Measurements from ENCODE around the gene NPTX1. TPM values are rescaled to one million over a fixed set of nuclear protein-coding genes. Genes with fewer than 3 reads are reported as not detected.
A peak's percentile ranks its signal among the peaks of the same experiment; 100 is the strongest.

Gene NPTX1
- total RNA-seq, 2 donors from 2014 or later: not detected

- intact Hi-C loops (cut with DNase I): no loop called here
- DNase-seq: no peak
- no peak for ATAC-seq
These were observed 42.3 kb downstream of the NPTX1 start for GRCh38 chr17:80433916-80434666.

- intact Hi-C loops (cut with DNase I): no loop called here
- no peak for ATAC-seq
- DNase-seq: no peak
These were observed 43.4 kb downstream of the NPTX1 start for GRCh38 chr17:80432961-80433550.

- DNase-seq (no peak), ATAC-seq (no peak)
- intact Hi-C loops (cut with DNase I): no loop called here
These were observed 44.0 kb downstream of the NPTX1 start for GRCh38 chr17:80432350-80432955.

GRCh38 chr17:80431246-80432195, 44.9 kb downstream of the NPTX1 start:
- intact Hi-C loops (cut with DNase I): no loop called here
- peak; percentile 7 for DNase-seq
- ATAC-seq: no peak

GRCh38 chr17:80430446-80431245, 45.8 kb downstream of the NPTX1 start:
- intact Hi-C loops (cut with DNase I): no loop called here
- ATAC-seq: no peak
- DNase-seq: no peak

GRCh38 chr17:80429356-80430275, 46.8 kb downstream of the NPTX1 start:
- DNase-seq: peak; percentile 13
- no peak for ATAC-seq
- intact Hi-C loops (cut with DNase I): loop anchor here (5.0 to 10.0 kb wide), 4 partner anchors 145 to 665 kb away; no protein-coding TSS in a partner anchor

GRCh38 chr17:80428796-80429195, 47.6 kb downstream of the NPTX1 start:
- ATAC-seq (no peak), DNase-seq (no peak)
- intact Hi-C loops (cut with DNase I): loop anchor here (5.0 to 10.0 kb wide), 4 partner anchors 146 to 666 kb away; no protein-coding TSS in a partner anchor

- intact Hi-C loops (cut with DNase I): loop anchor here (5.0 to 10.0 kb wide), 4 partner anchors 146 to 666 kb away; no protein-coding TSS in a partner anchor
- ATAC-seq (no peak), DNase-seq (peak; percentile 12)
These were observed 48.0 kb downstream of the NPTX1 start for GRCh38 chr17:80428363-80428762.

- intact Hi-C loops (cut with DNase I): loop anchor here (1.0 to 10.0 kb wide), 5 partner anchors 147 to 667 kb away; no protein-coding TSS in a partner anchor
- DNase-seq (peak; percentile 19), ATAC-seq (no peak)
These were observed 48.8 kb downstream of the NPTX1 start for GRCh38 chr17:80427366-80428282.

GRCh38 chr17:80426671-80427326, 49.6 kb downstream of the NPTX1 start:
- DNase-seq (peak; percentile 70), ATAC-seq (peak; percentile 81 to 87)
- intact Hi-C loops (cut with DNase I): loop anchor here (1.0 to 10.0 kb wide), 5 partner anchors 148 to 668 kb away; no protein-coding TSS in a partner anchor

GRCh38 chr17:80425835-80426426, 50.5 kb downstream of the NPTX1 start:
- DNase-seq (peak; percentile 10), ATAC-seq (no peak)
- intact Hi-C loops (cut with DNase I): loop anchor here (5.0 to 10.0 kb wide), 4 partner anchors 149 to 669 kb away; no protein-coding TSS in a partner anchor

GRCh38 chr17:80424878-80425765, 51.3 kb downstream of the NPTX1 start:
- no peak for ATAC-seq
- peak; percentile 17 for DNase-seq
- intact Hi-C loops (cut with DNase I): loop anchor here (5.0 to 10.0 kb wide), 4 partner anchors 150 to 670 kb away; no protein-coding TSS in a partner anchor

- peak; percentile 14 for DNase-seq
- intact Hi-C loops (cut with DNase I): loop anchor here (10.0 kb wide), 2 partner anchors 151 to 671 kb away; no protein-coding TSS in a partner anchor
- ATAC-seq: no peak
These were observed 52.1 kb downstream of the NPTX1 start for GRCh38 chr17:80424261-80424660.

Measured in left cardiac atrium (tissue), 4 donors.